ENCODE results near the gene LGR6. TPM values are rescaled to one million over a fixed set of nuclear protein-coding genes. Genes with fewer than 3 reads are reported as not detected.

Gene LGR6
- total RNA-seq, 1 donor from 2014 or later = 26.0 TPM

DNA sequence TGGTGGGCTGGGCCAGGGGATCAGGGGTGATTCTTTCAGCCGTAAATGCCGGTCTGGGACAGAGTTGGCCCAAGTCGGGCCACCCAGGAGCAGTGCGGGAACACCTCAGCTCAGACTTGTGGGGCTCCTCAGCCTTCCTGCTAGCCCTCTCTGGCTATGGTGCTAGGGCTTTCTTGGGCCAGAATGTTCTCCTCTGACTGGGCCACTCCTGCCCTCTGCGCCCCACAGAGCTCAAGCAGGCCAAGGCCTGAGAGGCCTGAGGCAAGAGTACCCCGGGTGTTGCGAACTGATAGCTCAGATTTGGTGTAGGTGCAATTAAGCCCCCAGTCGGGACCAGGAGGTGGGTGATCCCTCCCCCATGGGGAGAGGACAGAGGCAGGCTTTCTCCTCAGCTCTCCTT lies 51.8 kb downstream of the LGR6 start:
- Histone ChIP-seq H3K27me3 (no peaks in the 10 kb centered on the region), H3K27ac (peak overlapping the region; percentile 49 to 64), H3K4me3 (no peak overlapping the region), H3K9me3 (no peaks in the 10 kb centered on the region), H3K4me1 (peaks cover 16 to 29% of the 10 kb centered on the region in 2 donors), H3K36me3 (peaks cover 15% of the 10 kb centered on the region in 2 donors)
- DNase-seq (ENCODE audit: low spot score in 2 of 2) = peak in 1 of 2 donors; percentile 28
- TF ChIP-seq, protein P1, sequence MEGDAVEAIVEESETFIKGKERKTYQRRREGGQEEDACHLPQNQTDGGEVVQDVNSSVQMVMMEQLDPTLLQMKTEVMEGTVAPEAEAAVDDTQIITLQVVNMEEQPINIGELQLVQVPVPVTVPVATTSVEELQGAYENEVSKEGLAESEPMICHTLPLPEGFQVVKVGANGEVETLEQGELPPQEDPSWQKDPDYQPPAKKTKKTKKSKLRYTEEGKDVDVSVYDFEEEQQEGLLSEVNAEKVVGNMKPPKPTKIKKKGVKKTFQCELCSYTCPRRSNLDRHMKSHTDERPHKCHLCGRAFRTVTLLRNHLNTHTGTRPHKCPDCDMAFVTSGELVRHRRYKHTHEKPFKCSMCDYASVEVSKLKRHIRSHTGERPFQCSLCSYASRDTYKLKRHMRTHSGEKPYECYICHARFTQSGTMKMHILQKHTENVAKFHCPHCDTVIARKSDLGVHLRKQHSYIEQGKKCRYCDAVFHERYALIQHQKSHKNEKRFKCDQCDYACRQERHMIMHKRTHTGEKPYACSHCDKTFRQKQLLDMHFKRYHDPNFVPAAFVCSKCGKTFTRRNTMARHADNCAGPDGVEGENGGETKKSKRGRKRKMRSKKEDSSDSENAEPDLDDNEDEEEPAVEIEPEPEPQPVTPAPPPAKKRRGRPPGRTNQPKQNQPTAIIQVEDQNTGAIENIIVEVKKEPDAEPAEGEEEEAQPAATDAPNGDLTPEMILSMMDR (IDR thresholded peaks at IDR 0.05) = no peak
- intact Hi-C loops (cut with DNase I) = no loop called here

- Histone ChIP-seq H3K9me3 (no peaks in the 10 kb centered on the region), H3K27ac (no peak overlapping the region), H3K36me3 (peaks cover 15 to 20% of the 10 kb centered on the region in 2 donors), H3K4me1 (peaks cover 4 to 14% of the 10 kb centered on the region in 2 donors), H3K4me3 (no peak overlapping the region), H3K27me3 (no peaks in the 10 kb centered on the region)
- peak in 1 of 2 donors; percentile 8 for DNase-seq (ENCODE audit: low spot score in 2 of 2)
- TF ChIP-seq, protein P1 (IDR thresholded peaks at IDR 0.05) = no peak
- intact Hi-C loops (cut with DNase I) = no loop called here
Observed at GRCh38 chr1:202247104-202247503, 53.5 kb downstream of the LGR6 start.

GRCh38 chr1:202247837-202248795 lies 54.5 kb downstream of the LGR6 start:
- H3K4me1 ChIP-seq = peaks cover 0 to 10% of the 10 kb centered on the region in 2 donors
- peak in 1 of 2 donors; percentile 43 for DNase-seq (ENCODE audit: low spot score in 2 of 2)
- H3K36me3 ChIP-seq = peaks cover 15 to 20% of the 10 kb centered on the region in 2 donors
- intact Hi-C loops (cut with DNase I) = no loop called here
- peak overlapping the region; percentile 26 to 35 for H3K27ac ChIP-seq
- H3K4me3 ChIP-seq = no peak overlapping the region
- no peaks in the 10 kb centered on the region for H3K27me3 ChIP-seq
- no peaks in the 10 kb centered on the region for H3K9me3 ChIP-seq
- TF ChIP-seq, protein P1 (IDR thresholded peaks at IDR 0.05) = no peak

- Histone ChIP-seq H3K4me3 (no peak overlapping the region), H3K4me1 (peaks cover 0 to 10% of the 10 kb centered on the region in 2 donors), H3K27ac (peak overlapping the region in 1 of 2 donors; percentile 2), H3K9me3 (no peaks in the 10 kb centered on the region), H3K27me3 (no peaks in the 10 kb centered on the region), H3K36me3 (peaks cover 15 to 20% of the 10 kb centered on the region in 2 donors)
- TF ChIP-seq, protein P1 (IDR thresholded peaks at IDR 0.05) = no peak
- intact Hi-C loops (cut with DNase I) = no loop called here
- DNase-seq (ENCODE audit: low spot score in 2 of 2) = peak in 1 of 2 donors; percentile 8
Observed at GRCh38 chr1:202248861-202249260, 55.3 kb downstream of the LGR6 start.

- intact Hi-C loops (cut with DNase I) = no loop called here
- Histone ChIP-seq H3K27ac (peak overlapping the region in 1 of 2 donors; percentile 34), H3K4me3 (no peak overlapping the region), H3K36me3 (peaks cover 15 to 16% of the 10 kb centered on the region in 2 donors), H3K9me3 (no peaks in the 10 kb centered on the region), H3K27me3 (no peaks in the 10 kb centered on the region), H3K4me1 (peaks cover 0 to 15% of the 10 kb centered on the region in 2 donors)
- TF ChIP-seq, protein P1 (IDR thresholded peaks at IDR 0.05) = no peak
- DNase-seq (ENCODE audit: low spot score in 2 of 2) = peak in 1 of 2 donors; percentile 0
Observed at GRCh38 chr1:202249436-202249835, 55.8 kb downstream of the LGR6 start.
